Liver (tissue), 9 donors: ENCODE measurements around the gene CFAP45. TPM values are rescaled to one million over a fixed set of nuclear protein-coding genes. Genes with fewer than 3 reads are reported as not detected.

ENCODE experiments used
- DNase-seq: peaks from one replicate; pipeline ENCODE4 v3.0.0-alpha.2; 2017; ENCODE audit warnings: low spot score
- H3K27ac ChIP-seq, 2 donors: one replicate each; pipeline ENCODE4 v1.7.0; 2013; ENCODE audit warnings: inconsistent platforms in 2 of 2, low read length in 2 of 2, control low read depth in 1 of 2, low read depth in 1 of 2, mild to moderate bottlenecking in 1 of 2
- H3K27me3 ChIP-seq, 4 donors: one replicate each; pipeline versions ENCODE4 v1.6.1 to v1.7.0; 2013; ENCODE audit warnings: low read length in 3 of 4, inconsistent platforms in 1 of 4, mild to moderate bottlenecking in 1 of 4, moderate library complexity in 1 of 4; ENCODE audit not compliant: control insufficient read depth in 4 of 4, insufficient read depth in 4 of 4
- H3K36me3 ChIP-seq, 4 donors: one replicate each; pipeline versions ENCODE4 v1.6.1 to v1.7.0; 2013; ENCODE audit warnings: low read length in 3 of 4, mild to moderate bottlenecking in 3 of 4, low read depth in 1 of 4, moderate library complexity in 1 of 4; ENCODE audit not compliant: control insufficient read depth in 4 of 4, insufficient read depth in 3 of 4
- H3K4me1 ChIP-seq, 4 donors: one replicate each; pipeline versions ENCODE4 v1.6.1 to v1.7.0; 2013; ENCODE audit warnings: low read length in 3 of 4, mild to moderate bottlenecking in 3 of 4, moderate library complexity in 1 of 4; ENCODE audit not compliant: control insufficient read depth in 4 of 4, insufficient read depth in 4 of 4
- H3K4me3 ChIP-seq, 3 donors: one replicate each; pipeline versions ENCODE4 v1.6.1 to v1.7.0; 2013; ENCODE audit warnings: low read length in 3 of 3, control low read depth in 1 of 3, low read depth in 1 of 3, mild to moderate bottlenecking in 1 of 3
- H3K9ac ChIP-seq, 2 donors: one replicate each; pipeline ENCODE4 v1.7.0; 2013; ENCODE audit warnings: low read length in 2 of 2, mild to moderate bottlenecking in 2 of 2, moderate library complexity in 2 of 2, control low read depth in 1 of 2, low read depth in 1 of 2
- H3K9me3 ChIP-seq, 4 donors: one replicate each; pipeline versions ENCODE4 v1.6.1 to v1.7.0; 2013; ENCODE audit warnings: low read length in 3 of 4; ENCODE audit not compliant: control insufficient read depth in 4 of 4
- EGR1 ChIP-seq, 2 donors: IDR thresholded peaks; 2 replicates each; pipeline ENCODE4 v1.6.1; 2016 to 2018; ENCODE audit warnings: antibody characterized with exemption in 2 of 2, low read depth in 2 of 2
- FOXA1 ChIP-seq: IDR thresholded peaks from 2 replicates; pipeline ENCODE4 v1.6.1; 2016; ENCODE audit warnings: antibody characterized with exemption
- FOXA2 ChIP-seq: IDR thresholded peaks from 2 replicates; pipeline ENCODE4 v1.6.1; 2016; ENCODE audit warnings: antibody characterized with exemption
- GABPA ChIP-seq, 2 donors: IDR thresholded peaks in 1 of 2; conservative IDR thresholded peaks in 1 of 2; 2 replicates each; pipeline ENCODE4 v1.6.1; 2016; ENCODE audit warnings: antibody characterized with exemption in 2 of 2, mild to moderate bottlenecking in 1 of 2, moderate library complexity in 1 of 2
- HNF4A ChIP-seq, 2 donors: conservative IDR thresholded peaks; 2 replicates each; pipeline ENCODE4 v1.6.1; 2016; ENCODE audit warnings: antibody characterized with exemption in 2 of 2, mild to moderate bottlenecking in 2 of 2
- HNF4G ChIP-seq: IDR thresholded peaks from 2 replicates; pipeline ENCODE4 v1.6.1; 2016; ENCODE audit warnings: antibody characterized with exemption
- JUND ChIP-seq, 2 donors: IDR thresholded peaks; 2 replicates each; pipeline ENCODE4 v1.6.1; 2016; ENCODE audit warnings: antibody characterized with exemption in 2 of 2
- MAX ChIP-seq: IDR thresholded peaks from 2 replicates; pipeline ENCODE4 v1.6.1; 2016; ENCODE audit warnings: antibody characterized with exemption
- NR2F2 ChIP-seq: IDR thresholded peaks from 2 replicates; pipeline ENCODE4 v1.6.1; 2016; ENCODE audit warnings: antibody characterized with exemption
- RAD21 ChIP-seq, 2 donors: IDR thresholded peaks; 2 replicates each; pipeline ENCODE4 v1.6.1; 2016; ENCODE audit warnings: antibody characterized with exemption in 2 of 2, mild to moderate bottlenecking in 2 of 2
- REST ChIP-seq: IDR thresholded peaks from 2 replicates; pipeline ENCODE4 v1.6.1; 2016; ENCODE audit warnings: antibody characterized with exemption, mild to moderate bottlenecking
- RXRA ChIP-seq, 2 donors: IDR thresholded peaks; 2 replicates each; pipeline ENCODE4 v1.6.1; 2017 to 2018; ENCODE audit warnings: antibody characterized with exemption in 2 of 2, mild to moderate bottlenecking in 1 of 2
- SP1 ChIP-seq: IDR thresholded peaks from 2 replicates; pipeline ENCODE4 v1.6.1; 2018; ENCODE audit warnings: antibody characterized with exemption, mild to moderate bottlenecking
- TAF1 ChIP-seq: conservative IDR thresholded peaks from 2 replicates; pipeline ENCODE4 v1.6.1; 2016; ENCODE audit warnings: antibody characterized with exemption, mild to moderate bottlenecking
- ZBTB33 ChIP-seq: IDR thresholded peaks from 2 replicates; pipeline ENCODE4 v1.6.1; 2016; ENCODE audit warnings: antibody characterized with exemption
- WGBS: extraction: QIAGEN DNeasy Blood & Tissue Kit; methylation state at CpG from one replicate; pipeline ENCODE4 v1.1.7; 2013; 5-methylcytosine and 5-hydroxymethylcytosine counted together
- polyA plus RNA-seq, 2 donors: library from polyadenylated mRNA; stranded (reverse) in 1 of 2; unstranded in 1 of 2; fragments of 200-250 nt in 1 of 2; fragments of >200 nt in 1 of 2; fragmentation: Nextera tagmentation in 1 of 2; extraction: Ambion mirVana in 1 of 2; gene quantifications; one replicate each; pipeline versions ENCODE4 v1.2.1 to v1.2.3, GENCODE V29; 2013 to 2015
- total RNA-seq, 2 donors: library from RNA; depleted of rRNA; stranded (reverse); fragments of >200 nt; gene quantifications; one replicate each; pipeline ENCODE4 v1.2.3, GENCODE V29; 2014
- TF ChIP-seq, protein P1 (sequence below): IDR thresholded peaks from 2 replicates; pipeline ENCODE4 v1.6.1; 2016; ENCODE audit warnings: antibody characterized with exemption
- TF ChIP-seq, protein P2 (sequence below): fragments of 150-350 bp; IDR thresholded peaks from 2 replicates; pipeline ENCODE4 v1.5.1; 2017; ENCODE audit warnings: improper control_type of control experiment, low read depth, low read length; ENCODE audit not compliant: missing input control
- donor health status: healthy.
- donor health status: healthy.
- donor health status: healthy.
- donor health status: healthy.
- donor health status: healthy.

Gene CFAP45
- total and polyA plus RNA-seq, 4 donors = 0.03 to 0.24 TPM; not detected in 2

- no peak for DNase-seq
- 92% methylated on average over 15 of the region's 15 CpGs for WGBS
- H3K4me1 ChIP-seq = peaks cover 8 to 45% (median 23%) of the 10 kb centered on the region in 4 donors
- H3K27me3 ChIP-seq = no peaks in the 10 kb centered on the region
- H3K36me3 ChIP-seq = no peaks in the 10 kb centered on the region
- H3K9ac ChIP-seq = no peak overlapping the region
- H3K27ac ChIP-seq = no peak overlapping the region
- no peak overlapping the region for H3K4me3 ChIP-seq
- no peaks in the 10 kb centered on the region for H3K9me3 ChIP-seq
- TF ChIP-seq GABPA (IDR thresholded peaks at IDR 0.05 in 1 of 2, conservative IDR thresholded peaks at IDR 0.05 in 1 of 2) = no peak
- TF ChIP-seq HNF4A (conservative IDR thresholded peaks at IDR 0.05) = no peak
- TF ChIP-seq, protein P1, sequence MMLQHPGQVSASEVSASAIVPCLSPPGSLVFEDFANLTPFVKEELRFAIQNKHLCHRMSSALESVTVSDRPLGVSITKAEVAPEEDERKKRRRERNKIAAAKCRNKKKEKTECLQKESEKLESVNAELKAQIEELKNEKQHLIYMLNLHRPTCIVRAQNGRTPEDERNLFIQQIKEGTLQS = no peak
- TF ChIP-seq TAF1 = no peak
Measured at GRCh38 chr1:159942632-159943277, 42.8 kb upstream of the CFAP45 start.

GRCh38 chr1:159941591-159942560 is 41.9 kb upstream of the CFAP45 start:
- Histone ChIP-seq H3K9me3 (no peaks in the 10 kb centered on the region), H3K27me3 (no peaks in the 10 kb centered on the region), H3K27ac (no peak overlapping the region), H3K9ac (no peak overlapping the region), H3K36me3 (no peaks in the 10 kb centered on the region), H3K4me1 (peaks cover 9 to 52% (median 31%) of the 10 kb centered on the region in 4 donors), H3K4me3 (no peak overlapping the region)
- 84% methylated on average over 15 of the region's 15 CpGs for WGBS
- no peak for DNase-seq
- no peak for TF ChIP-seq FOXA1
- TF ChIP-seq ZBTB33 = no peak
- no peak for TF ChIP-seq RXRA (IDR thresholded peaks at IDR 0.05)
- no peak for TF ChIP-seq RAD21 (IDR thresholded peaks at IDR 0.05)

- DNase-seq = no peak
- Histone ChIP-seq H3K4me3 (no peak overlapping the region), H3K4me1 (peaks cover 12 to 55% (median 37%) of the 10 kb centered on the region in 4 donors), H3K9ac (no peak overlapping the region), H3K27me3 (no peaks in the 10 kb centered on the region), H3K9me3 (no peaks in the 10 kb centered on the region), H3K36me3 (no peaks in the 10 kb centered on the region), H3K27ac (no peak overlapping the region)
- 92% methylated on average over 5 of the region's 5 CpGs for WGBS
- no peak for TF ChIP-seq HNF4G
- TF ChIP-seq MAX = no peak
- TF ChIP-seq EGR1 (IDR thresholded peaks at IDR 0.05; ENCODE audit: low read depth in 2 of 2) = no peak
- TF ChIP-seq, protein P1 = no peak
- TF ChIP-seq FOXA2 = no peak
- TF ChIP-seq RXRA (IDR thresholded peaks at IDR 0.05) = no peak
- TF ChIP-seq RAD21 (IDR thresholded peaks at IDR 0.05) = no peak
- no peak for TF ChIP-seq SP1
- TF ChIP-seq, protein P2, sequence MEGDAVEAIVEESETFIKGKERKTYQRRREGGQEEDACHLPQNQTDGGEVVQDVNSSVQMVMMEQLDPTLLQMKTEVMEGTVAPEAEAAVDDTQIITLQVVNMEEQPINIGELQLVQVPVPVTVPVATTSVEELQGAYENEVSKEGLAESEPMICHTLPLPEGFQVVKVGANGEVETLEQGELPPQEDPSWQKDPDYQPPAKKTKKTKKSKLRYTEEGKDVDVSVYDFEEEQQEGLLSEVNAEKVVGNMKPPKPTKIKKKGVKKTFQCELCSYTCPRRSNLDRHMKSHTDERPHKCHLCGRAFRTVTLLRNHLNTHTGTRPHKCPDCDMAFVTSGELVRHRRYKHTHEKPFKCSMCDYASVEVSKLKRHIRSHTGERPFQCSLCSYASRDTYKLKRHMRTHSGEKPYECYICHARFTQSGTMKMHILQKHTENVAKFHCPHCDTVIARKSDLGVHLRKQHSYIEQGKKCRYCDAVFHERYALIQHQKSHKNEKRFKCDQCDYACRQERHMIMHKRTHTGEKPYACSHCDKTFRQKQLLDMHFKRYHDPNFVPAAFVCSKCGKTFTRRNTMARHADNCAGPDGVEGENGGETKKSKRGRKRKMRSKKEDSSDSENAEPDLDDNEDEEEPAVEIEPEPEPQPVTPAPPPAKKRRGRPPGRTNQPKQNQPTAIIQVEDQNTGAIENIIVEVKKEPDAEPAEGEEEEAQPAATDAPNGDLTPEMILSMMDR = no peak
- no peak for TF ChIP-seq NR2F2
- no peak for TF ChIP-seq TAF1
- no peak for TF ChIP-seq FOXA1
- TF ChIP-seq REST = no peak
- TF ChIP-seq GABPA (IDR thresholded peaks at IDR 0.05 in 1 of 2, conservative IDR thresholded peaks at IDR 0.05 in 1 of 2) = no peak
- no peak for TF ChIP-seq JUND (IDR thresholded peaks at IDR 0.05)
- no peak for TF ChIP-seq HNF4A (conservative IDR thresholded peaks at IDR 0.05)
Measured at GRCh38 chr1:159941141-159941540, 41.2 kb upstream of the CFAP45 start.
